ENCODE results near the gene CORO2B. TPM values are rescaled to one million over a fixed set of nuclear protein-coding genes. Genes with fewer than 3 reads are reported as not detected.

Gene CORO2B
- total RNA-seq, 1 donor from 2014 or later = not detected

GRCh38 chr15:68626283-68626682 is 47.5 kb downstream of the CORO2B start:
- intact Hi-C loops (cut with micrococcal nuclease) = no loop called here

GRCh38 chr15:68626739-68627138 is 47.9 kb downstream of the CORO2B start:
- intact Hi-C loops (cut with micrococcal nuclease) = no loop called here

GRCh38 chr15:68627476-68627875 is 48.7 kb downstream of the CORO2B start:
- intact Hi-C loops (cut with micrococcal nuclease) = no loop called here

- intact Hi-C loops (cut with micrococcal nuclease) = no loop called here
These were observed 49.2 kb downstream of the CORO2B start for GRCh38 chr15:68627995-68628394.

GRCh38 chr15:68629519-68630210 is 50.9 kb downstream of the CORO2B start:
- intact Hi-C loops (cut with micrococcal nuclease) = no loop called here

- intact Hi-C loops (cut with micrococcal nuclease) = no loop called here
These were observed 51.4 kb downstream of the CORO2B start for GRCh38 chr15:68630211-68630555.

GRCh38 chr15:68630836-68631235 is 52.0 kb downstream of the CORO2B start:
- intact Hi-C loops (cut with micrococcal nuclease) = no loop called here

- intact Hi-C loops (cut with micrococcal nuclease) = no loop called here
These were observed 52.8 kb downstream of the CORO2B start for GRCh38 chr15:68631601-68632051.

- intact Hi-C loops (cut with micrococcal nuclease) = no loop called here
These were observed 53.3 kb downstream of the CORO2B start for GRCh38 chr15:68632101-68632500.

- intact Hi-C loops (cut with micrococcal nuclease) = no loop called here
These were observed 54.7 kb downstream of the CORO2B start for GRCh38 chr15:68633231-68634121.

GRCh38 chr15:68634122-68634482 is 55.3 kb downstream of the CORO2B start:
- intact Hi-C loops (cut with micrococcal nuclease) = no loop called here

- intact Hi-C loops (cut with micrococcal nuclease) = no loop called here
These were observed 55.7 kb downstream of the CORO2B start for GRCh38 chr15:68634531-68634930.

- intact Hi-C loops (cut with micrococcal nuclease) = no loop called here
These were observed 56.3 kb downstream of the CORO2B start for GRCh38 chr15:68635141-68635540.

GRCh38 chr15:68636256-68636655 is 57.5 kb downstream of the CORO2B start:
- intact Hi-C loops (cut with micrococcal nuclease) = no loop called here

- intact Hi-C loops (cut with micrococcal nuclease) = no loop called here
These were observed 59.1 kb downstream of the CORO2B start for GRCh38 chr15:68637767-68638404.

GRCh38 chr15:68638953-68639515 is 60.2 kb downstream of the CORO2B start:
- intact Hi-C loops (cut with micrococcal nuclease) = no loop called here

GRCh38 chr15:68639926-68640600 is 61.3 kb downstream of the CORO2B start:
- intact Hi-C loops (cut with micrococcal nuclease) = no loop called here

GRCh38 chr15:68640791-68641331 is 62.1 kb downstream of the CORO2B start:
- intact Hi-C loops (cut with micrococcal nuclease) = no loop called here

GRCh38 chr15:68641376-68641775 is 62.6 kb downstream of the CORO2B start:
- intact Hi-C loops (cut with micrococcal nuclease) = no loop called here

GRCh38 chr15:68642491-68642845 is 63.7 kb downstream of the CORO2B start:
- intact Hi-C loops (cut with micrococcal nuclease) = no loop called here

- intact Hi-C loops (cut with micrococcal nuclease) = no loop called here
These were observed 64.5 kb downstream of the CORO2B start for GRCh38 chr15:68643216-68643830.
